Neuronal stem cell (in vitro differentiated cells): ENCODE data around the gene PROP1.
"Not testable (repeated sequence)": the region's sequence is repeated elsewhere in the genome, so short reads cannot be mapped to it uniquely, and the experiment has no call there.

Experiments used
- DNase-seq: peaks from one replicate; pipeline ENCODE4 v3.0.0-alpha.2; 2013; ENCODE audit warnings: low spot score
- H2AFZ ChIP-seq: one replicate; pipeline ENCODE4 v1.6.1; 2013; ENCODE audit warnings: mild to moderate bottlenecking, low read length, inconsistent platforms
- H2AK5ac ChIP-seq: 2 replicates; pipeline ENCODE4 v1.6.1; 2013; ENCODE audit warnings: low read depth, mild to moderate bottlenecking, inconsistent platforms, low read length, moderate library complexity, mixed read lengths
- H2BK120ac ChIP-seq: 2 replicates; pipeline ENCODE4 v1.6.1; 2013; ENCODE audit warnings: low read depth, mild to moderate bottlenecking, inconsistent platforms, low read length, moderate library complexity, mixed read lengths
- H2BK12ac ChIP-seq: one replicate; pipeline ENCODE4 v1.6.1; 2013; ENCODE audit warnings: low read length, inconsistent platforms
- H2BK15ac ChIP-seq: 2 replicates; pipeline ENCODE4 v1.6.1; 2013; ENCODE audit warnings: mild to moderate bottlenecking, low read length, inconsistent platforms, mixed read lengths
- H2BK5ac ChIP-seq: one replicate; pipeline ENCODE4 v1.6.1; 2013; ENCODE audit warnings: inconsistent platforms, mild to moderate bottlenecking, low read length, moderate library complexity
- H3K14ac ChIP-seq: one replicate; pipeline ENCODE4 v1.6.1; 2013; ENCODE audit warnings: low read length, inconsistent platforms
- H3K18ac ChIP-seq: 2 replicates; pipeline ENCODE4 v1.6.1; 2013; ENCODE audit warnings: low read length, inconsistent platforms
- H3K23ac ChIP-seq: 2 replicates; pipeline ENCODE4 v1.6.1; 2013; ENCODE audit warnings: low read depth, mild to moderate bottlenecking, mixed read lengths, low read length, inconsistent platforms; ENCODE audit not compliant: poor library complexity
- H3K27ac ChIP-seq: replicated peaks from 3 replicates; pipeline ENCODE4 v1.5.1; 2013; ENCODE audit warnings: low read length, inconsistent platforms
- H3K27me3 ChIP-seq, 3 experiments: 2 replicates each; pipeline ENCODE4 v1.6.1; 2013; ENCODE audit warnings: low read length in 3 of 3, mild to moderate bottlenecking in 2 of 3, inconsistent platforms in 1 of 3, low read depth in 1 of 3, mixed read lengths in 1 of 3, moderate library complexity in 1 of 3; ENCODE audit not compliant: control insufficient read depth in 3 of 3, insufficient read depth in 3 of 3
- H3K36me3 ChIP-seq, 2 donors: replicated peaks in 1 of 2; 2 replicates each; pipeline ENCODE4 v1.6.1; 2013; ENCODE audit warnings: low read length in 2 of 2; ENCODE audit not compliant: control insufficient read depth in 2 of 2, insufficient read depth in 2 of 2
- H3K4ac ChIP-seq: 2 replicates; pipeline ENCODE4 v1.6.1; 2013; ENCODE audit warnings: inconsistent platforms, mild to moderate bottlenecking, low read length, moderate library complexity
- H3K4me1 ChIP-seq, 2 donors: 1 replicate in 1 of 2; 2 replicates in 1 of 2; pipeline ENCODE4 v1.6.1; 2013; ENCODE audit warnings: low read length in 2 of 2, low read depth in 1 of 2; ENCODE audit not compliant: control insufficient read depth in 2 of 2, insufficient read depth in 1 of 2
- H3K4me2 ChIP-seq: one replicate; pipeline ENCODE4 v1.6.1; 2013; ENCODE audit warnings: mild to moderate bottlenecking, low read length, inconsistent platforms; ENCODE audit not compliant: insufficient read depth, poor library complexity, severe bottlenecking
- H3K4me3 ChIP-seq, 2 donors: 2 replicates each; pipeline ENCODE4 v1.5.1; 2013; ENCODE audit warnings: low read length in 2 of 2, mild to moderate bottlenecking in 2 of 2, inconsistent platforms in 1 of 2, moderate library complexity in 1 of 2
- H3K79me1 ChIP-seq: one replicate; pipeline ENCODE4 v1.6.1; 2013; ENCODE audit warnings: low read depth, mild to moderate bottlenecking, inconsistent platforms, low read length, moderate library complexity
- H3K9ac ChIP-seq: one replicate; pipeline ENCODE4 v1.6.1; 2013; ENCODE audit warnings: mild to moderate bottlenecking, low read depth, low read length, inconsistent platforms; ENCODE audit not compliant: poor library complexity
- H3K9me3 ChIP-seq, 2 donors: replicated peaks in 1 of 2; 2 replicates each; pipeline versions ENCODE3 to v1.6.1; 2013; ENCODE audit warnings: low read length in 2 of 2, mild to moderate bottlenecking in 2 of 2, inconsistent platforms in 1 of 2, low read depth in 1 of 2, mixed read lengths in 1 of 2, moderate library complexity in 1 of 2; ENCODE audit not compliant: control insufficient read depth in 2 of 2, insufficient read depth in 1 of 2
- H4K8ac ChIP-seq: one replicate; pipeline ENCODE4 v1.6.1; 2013; ENCODE audit warnings: low read depth, mild to moderate bottlenecking, inconsistent platforms, low read length, moderate library complexity
- H4K91ac ChIP-seq: one replicate; pipeline ENCODE4 v1.6.1; 2013; ENCODE audit warnings: low read length, low read depth, mild to moderate bottlenecking, inconsistent platforms; ENCODE audit not compliant: poor library complexity
- WGBS, 2 donors: extraction: QIAGEN DNeasy Blood & Tissue Kit; methylation state at CpG; one replicate each; pipeline ENCODE4 v1.1.7; 2013; ENCODE audit warnings: missing lambda C conversion rate in 2 of 2, mixed read lengths in 1 of 2; ENCODE audit not compliant: insufficient read length in 2 of 2, insufficient replicate concordance in 1 of 2; ENCODE audit errors: extremely low coverage in 2 of 2; 5-methylcytosine and 5-hydroxymethylcytosine counted together

Gene PROP1

GRCh38 chr5:177945601-177946283, 50.3 kb downstream of the PROP1 start:
- not testable (repeated sequence) for H3K4me2 ChIP-seq, H2AK5ac ChIP-seq, H2BK5ac ChIP-seq, H4K8ac ChIP-seq, H3K9me3 ChIP-seq, H4K91ac ChIP-seq, H2AFZ ChIP-seq, H2BK120ac ChIP-seq, H2BK15ac ChIP-seq, DNase-seq, H3K4me1 ChIP-seq, H3K14ac ChIP-seq, H3K79me1 ChIP-seq, H3K23ac ChIP-seq, H3K27me3 ChIP-seq, H3K4me3 ChIP-seq, H3K9ac ChIP-seq, H3K36me3 ChIP-seq, H3K18ac ChIP-seq, H2BK12ac ChIP-seq, H3K4ac ChIP-seq, H3K27ac ChIP-seq
- no CpG with 5 or more reads among the region's 12 CpGs for WGBS, 2 donors

DNA sequence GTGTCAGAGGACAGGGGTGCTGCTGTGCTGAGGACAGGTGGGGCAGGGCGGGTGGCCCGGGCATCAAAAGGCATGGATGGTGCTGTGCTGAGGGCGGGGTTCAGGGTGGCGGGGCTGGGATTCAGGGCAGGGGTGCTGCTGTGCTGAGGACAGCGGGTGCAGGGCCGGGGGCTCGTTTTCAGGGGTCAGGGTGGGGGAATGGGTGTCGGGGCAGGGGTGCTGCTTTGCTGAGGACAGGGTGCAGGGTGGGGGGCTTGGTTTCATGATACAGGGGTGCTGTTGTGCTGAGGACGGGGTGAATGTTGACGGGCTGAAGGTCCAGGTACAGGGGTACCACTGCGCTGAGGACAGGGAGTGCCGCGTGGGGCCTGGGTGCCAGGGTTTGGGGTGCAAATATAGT, 50.9 kb downstream of the PROP1 start:
- H3K9ac ChIP-seq, H2AFZ ChIP-seq, H4K8ac ChIP-seq, DNase-seq, H3K79me1 ChIP-seq, H3K27ac ChIP-seq, H3K4me2 ChIP-seq, H3K14ac ChIP-seq, H2BK5ac ChIP-seq, H3K18ac ChIP-seq, H2BK120ac ChIP-seq, H2AK5ac ChIP-seq, H2BK12ac ChIP-seq, H3K27me3 ChIP-seq, H3K9me3 ChIP-seq, H3K36me3 ChIP-seq, H3K4me1 ChIP-seq, H3K4ac ChIP-seq, H2BK15ac ChIP-seq, H4K91ac ChIP-seq, H3K23ac ChIP-seq, H3K4me3 ChIP-seq: not testable (repeated sequence)
- WGBS, 2 donors = no CpG with 5 or more reads among the region's 13 CpGs

GRCh38 chr5:177943805-177944736, 52.0 kb downstream of the PROP1 start:
- not testable (repeated sequence) for H2BK5ac ChIP-seq, H3K9me3 ChIP-seq, H3K4me1 ChIP-seq, H4K91ac ChIP-seq, H3K27me3 ChIP-seq, H3K4ac ChIP-seq, H3K14ac ChIP-seq, H3K23ac ChIP-seq, H3K79me1 ChIP-seq, H3K9ac ChIP-seq, DNase-seq, H3K36me3 ChIP-seq, H3K18ac ChIP-seq, H3K27ac ChIP-seq, H2BK12ac ChIP-seq, H2BK120ac ChIP-seq, H2AK5ac ChIP-seq, H4K8ac ChIP-seq, H2BK15ac ChIP-seq
- WGBS, 2 donors = no CpG with 5 or more reads among the region's 66 CpGs
- peak overlapping the region; percentile 18 for H3K4me2 ChIP-seq
- peak overlapping the region in 1 of 2 donors; percentile 32 for H3K4me3 ChIP-seq
- H2AFZ ChIP-seq = peak overlapping the region; percentile 76

DNA sequence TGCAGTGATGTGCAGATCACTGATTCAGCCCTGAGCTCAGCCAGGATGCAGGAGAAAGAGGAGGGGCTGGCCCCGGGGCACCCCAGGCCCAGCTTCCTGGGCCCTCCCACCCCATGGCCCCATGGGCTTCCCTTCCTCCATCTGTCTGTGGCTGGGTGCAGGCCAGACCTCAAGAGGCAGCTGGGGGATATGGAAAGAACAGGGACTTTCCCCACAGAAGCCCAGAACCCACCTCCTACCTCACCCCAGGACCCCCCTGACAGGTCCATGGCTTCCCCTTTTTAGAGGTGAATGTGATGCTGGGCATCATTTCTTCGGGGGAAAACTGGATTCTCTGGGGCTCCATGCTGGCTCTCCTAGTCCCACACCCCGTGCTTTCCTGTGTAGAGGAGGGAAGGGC, 53.1 kb downstream of the PROP1 start:
- not testable (repeated sequence) for H3K4me3 ChIP-seq, H2AFZ ChIP-seq, H3K79me1 ChIP-seq, H4K8ac ChIP-seq, H2BK12ac ChIP-seq, H2BK15ac ChIP-seq, H3K27ac ChIP-seq, H3K4me2 ChIP-seq, H3K4me1 ChIP-seq, H3K23ac ChIP-seq, H4K91ac ChIP-seq, H3K9me3 ChIP-seq, H2BK5ac ChIP-seq, H3K18ac ChIP-seq, H2BK120ac ChIP-seq, H3K27me3 ChIP-seq, H3K9ac ChIP-seq, H3K36me3 ChIP-seq, H3K14ac ChIP-seq, DNase-seq, H2AK5ac ChIP-seq, H3K4ac ChIP-seq
- WGBS, 2 donors = no CpG with 5 or more reads among the region's 3 CpGs
